ENCODE measurements around the gene MED14.
"Not testable (repeated sequence)": the region's sequence is repeated elsewhere in the genome, so short reads cannot be mapped to it uniquely, and the experiment has no call there.

Gene MED14

DNA sequence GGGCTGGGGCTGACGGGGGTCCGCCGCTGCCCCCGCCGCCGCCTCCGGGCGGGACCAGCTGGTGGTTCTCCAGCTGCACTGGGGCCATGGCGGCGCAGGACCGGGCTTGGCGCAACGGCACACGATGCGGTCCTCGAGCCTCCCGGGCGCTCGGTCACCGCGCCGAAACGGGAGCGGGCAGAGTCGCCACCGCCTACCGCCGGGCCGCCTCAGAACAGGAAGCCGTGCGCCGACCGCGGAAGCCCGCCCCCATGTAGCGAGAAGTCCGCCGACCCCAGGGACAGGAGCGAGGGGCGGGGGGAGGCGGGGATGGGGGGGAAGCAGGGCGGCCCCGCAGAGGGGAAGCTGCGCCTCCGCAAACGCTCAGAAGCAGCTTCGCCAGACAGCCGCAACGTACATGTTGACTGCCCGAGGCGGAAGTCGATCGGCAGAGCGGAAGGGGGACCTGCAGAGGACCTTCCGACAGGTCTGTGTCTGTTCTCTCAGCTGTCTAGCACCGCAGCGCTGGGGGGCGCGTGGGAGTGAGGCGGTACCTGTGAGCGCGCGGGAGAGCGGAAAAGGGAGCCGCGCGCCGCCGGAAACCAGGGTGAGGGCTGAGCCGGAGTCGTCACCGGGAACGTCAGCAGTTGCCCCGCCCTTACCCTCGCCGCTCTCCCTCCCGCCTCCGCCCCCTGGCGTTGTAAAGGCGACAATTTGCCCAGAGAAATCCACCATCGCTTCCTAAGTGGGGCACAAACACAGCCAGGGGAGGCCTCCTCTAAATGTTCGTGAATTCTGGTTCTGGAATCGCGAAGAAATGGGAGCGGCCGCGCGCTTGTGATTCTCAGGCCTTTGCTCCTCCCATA, at the start of gene MED14:
MED14 (minus strand) TSS at position 218 of the 845 bp plus-strand sequence; CDS start at position 88, 130 bp downstream.
- DNase-seq (ENCODE audit: low spot score), result peak; percentile 85

DNA sequence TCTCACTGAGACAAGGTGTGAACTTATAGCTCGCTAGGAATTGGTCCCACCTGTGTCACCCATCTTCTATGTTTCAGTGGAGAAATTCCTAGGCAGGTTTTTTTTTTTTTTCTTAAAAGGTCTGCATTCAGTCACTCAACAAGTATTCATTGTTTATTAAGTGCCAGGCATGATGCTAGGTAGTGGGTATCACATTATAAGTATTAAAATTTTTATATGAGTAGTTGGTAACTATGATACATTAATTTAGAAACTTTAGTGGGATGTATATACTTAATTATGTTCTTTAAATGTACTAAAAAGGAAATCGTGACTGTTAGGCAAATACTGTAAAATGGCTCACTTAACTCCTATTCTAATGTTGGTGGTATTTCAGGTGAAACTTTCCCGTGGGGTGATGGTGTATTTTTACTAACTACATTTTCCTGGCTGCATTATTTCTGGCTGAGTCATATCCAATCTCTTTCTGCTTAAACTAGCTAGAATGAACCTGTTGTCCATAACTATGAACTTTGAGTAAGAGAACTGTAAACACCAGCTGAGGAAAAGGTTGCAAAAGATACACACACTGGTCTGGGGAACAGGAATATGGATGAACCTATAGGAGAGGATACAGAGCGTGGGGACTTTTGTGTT, 49.3 kb upstream of the MED14 start:
- DNase-seq (ENCODE audit: low spot score), result no peak

DNA sequence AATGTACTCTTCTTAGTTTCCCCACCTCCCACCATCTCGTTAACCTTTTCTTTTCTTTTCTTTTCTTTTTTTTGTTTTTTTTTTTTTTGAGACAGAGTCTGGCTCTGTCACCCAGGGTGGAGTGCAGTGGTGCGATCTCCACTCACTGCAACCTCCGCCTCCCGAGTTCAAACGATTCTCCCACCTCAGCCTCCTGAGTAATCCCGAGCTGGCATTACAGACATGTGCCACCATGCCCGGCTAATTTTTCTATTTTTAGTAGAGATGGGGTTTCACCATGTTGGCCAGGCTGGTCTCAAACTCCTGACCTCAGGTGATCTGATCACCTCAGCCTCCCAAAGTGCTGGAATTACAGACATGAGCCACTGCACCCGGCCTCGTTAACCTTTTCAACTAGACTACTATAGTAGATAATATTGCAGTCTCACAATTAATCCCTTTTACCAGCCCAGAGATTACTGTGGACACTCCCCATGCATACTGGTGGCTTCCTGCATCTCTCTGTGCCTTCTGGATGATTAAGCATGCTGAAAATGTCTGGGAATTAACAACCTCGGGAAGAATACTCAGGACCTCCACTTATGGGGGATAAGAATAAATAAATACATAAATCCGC, 47.4 kb upstream of the MED14 start:
- not testable (repeated sequence) for DNase-seq (ENCODE audit: low spot score)

DNA sequence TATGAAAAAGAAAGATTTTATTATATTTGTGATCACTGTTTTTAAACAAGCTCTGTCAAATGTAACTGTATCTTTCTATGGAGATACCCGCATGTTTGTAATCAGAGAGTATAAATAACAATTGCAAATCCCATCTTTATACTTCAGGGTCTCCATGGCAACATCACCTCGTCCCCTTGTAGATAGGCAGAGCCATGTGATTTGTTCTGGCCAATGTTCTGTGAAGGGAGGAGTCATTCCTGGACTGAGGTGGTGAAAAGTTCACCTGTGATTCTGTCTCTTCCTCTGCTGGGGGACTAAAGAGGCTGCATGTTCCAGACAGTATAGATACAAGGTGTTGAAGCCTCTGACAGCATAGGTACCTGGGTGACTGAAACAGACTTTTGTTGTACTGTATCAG, 45.6 kb upstream of the MED14 start:
- no peak for DNase-seq (ENCODE audit: low spot score)

DNA sequence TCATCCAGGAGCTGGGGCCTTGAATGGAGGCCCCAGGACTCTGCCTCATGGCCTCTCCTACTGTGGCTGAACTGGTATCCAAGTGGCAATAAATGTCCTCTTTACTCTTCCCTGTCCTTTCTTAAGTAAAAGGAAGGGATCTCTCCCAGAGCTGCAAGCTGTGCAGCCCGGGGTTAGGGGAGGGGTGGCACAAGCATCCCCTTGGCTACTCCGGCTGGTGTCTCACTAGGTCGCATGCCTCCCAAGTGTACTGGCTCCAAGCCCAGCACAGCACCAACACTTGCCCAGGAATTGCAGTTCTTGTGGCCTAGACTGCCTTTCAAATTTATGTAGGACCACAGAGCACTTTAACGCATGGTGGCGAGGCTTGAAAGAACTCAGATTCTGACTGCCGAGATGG, 44.7 kb upstream of the MED14 start:
- DNase-seq (ENCODE audit: low spot score), result no peak

DNA sequence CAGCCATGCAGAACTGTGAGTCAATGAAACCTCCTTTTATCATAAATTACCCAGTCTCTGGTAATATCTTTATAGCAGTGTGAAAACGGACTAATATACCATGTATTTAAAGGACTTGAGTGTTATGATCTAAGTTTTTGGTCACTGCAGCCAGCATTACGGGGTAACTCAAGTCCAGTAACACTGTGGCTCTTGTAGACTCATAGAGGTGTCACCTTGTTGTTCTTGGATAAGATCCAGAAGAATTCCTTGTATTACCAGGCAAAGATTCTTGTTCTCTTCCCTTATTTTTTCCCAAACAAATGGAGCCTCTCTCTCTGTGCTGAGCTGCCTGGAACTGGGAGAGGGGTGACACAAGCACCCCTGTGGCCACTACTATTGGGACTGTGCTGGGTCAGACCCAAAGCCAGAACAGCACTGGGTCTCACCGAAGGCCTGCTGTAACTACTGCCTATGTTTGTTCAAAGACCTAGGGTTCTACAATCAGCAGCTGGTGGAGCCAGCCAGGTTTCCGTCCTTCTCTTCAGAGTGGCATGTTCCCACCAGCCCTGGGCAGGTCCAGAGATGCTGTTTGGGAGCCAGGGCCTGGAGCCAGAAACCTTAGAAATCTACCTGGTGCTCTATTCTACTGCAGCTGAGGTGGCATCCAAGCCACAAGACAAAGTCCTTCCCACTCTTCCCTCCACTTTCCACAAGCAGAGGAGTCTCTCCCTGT, 43.7 kb upstream of the MED14 start:
- no peak for DNase-seq (ENCODE audit: low spot score)

DNA sequence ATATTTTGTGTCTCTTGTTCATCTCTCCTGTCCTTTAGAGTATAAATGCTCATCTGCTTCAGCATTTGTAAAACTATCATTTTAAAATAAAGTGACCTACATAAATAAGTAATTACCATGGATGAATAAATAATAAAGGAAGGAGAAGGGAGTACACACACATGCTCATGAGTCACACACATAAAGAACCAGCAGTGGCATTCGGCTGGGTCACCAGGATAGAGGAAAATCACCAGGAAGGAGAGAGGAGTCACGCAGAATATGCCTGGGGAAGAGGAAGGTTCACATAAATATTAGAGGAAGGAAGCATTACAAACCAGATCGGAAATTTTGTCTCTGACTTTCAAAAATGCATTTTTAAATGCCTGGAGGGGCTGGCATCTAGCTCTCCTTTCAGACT, 38.5 kb upstream of the MED14 start:
- DNase-seq (ENCODE audit: low spot score), result peak; percentile 27

DNA sequence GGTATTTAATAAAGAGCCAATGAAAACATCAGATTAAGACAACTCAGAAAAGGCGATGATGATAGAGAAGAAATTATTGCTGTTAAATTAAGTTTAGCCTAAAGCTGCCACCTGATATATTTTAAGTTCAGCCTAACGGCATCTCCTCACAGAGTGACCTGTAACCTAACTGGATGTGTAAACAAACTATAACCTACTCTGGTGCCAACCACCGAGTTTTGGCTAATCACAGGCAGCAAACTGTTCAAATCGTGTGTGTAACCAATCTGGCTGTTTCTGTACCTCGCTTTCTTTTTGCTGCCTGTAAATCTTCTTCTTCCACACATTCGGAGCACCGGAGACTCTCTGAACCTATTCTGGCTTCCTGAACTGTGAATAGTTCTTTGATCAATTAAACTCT, 37.8 kb upstream of the MED14 start:
- DNase-seq (ENCODE audit: low spot score), result no peak

DNA sequence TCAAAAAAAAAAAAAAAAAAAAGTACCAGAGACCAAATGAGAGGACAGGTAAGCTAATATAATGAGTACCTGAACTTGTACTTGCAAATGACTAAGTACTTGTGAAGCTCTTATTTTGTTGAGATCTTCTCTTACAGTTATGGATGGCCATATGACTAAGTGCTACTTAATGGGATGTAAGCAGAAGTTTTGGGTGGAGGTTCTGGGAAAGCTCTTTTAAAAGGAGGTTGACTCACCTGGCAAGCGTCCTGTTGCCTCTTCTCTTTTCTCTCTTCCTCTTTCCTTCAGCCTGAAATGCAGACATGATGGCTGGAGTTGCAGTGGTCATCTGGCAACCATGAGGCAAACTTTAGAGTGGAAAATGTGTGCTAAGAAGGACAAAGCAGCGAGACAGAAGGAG, 36.9 kb upstream of the MED14 start:
- peak; percentile 21 for DNase-seq (ENCODE audit: low spot score)

DNA sequence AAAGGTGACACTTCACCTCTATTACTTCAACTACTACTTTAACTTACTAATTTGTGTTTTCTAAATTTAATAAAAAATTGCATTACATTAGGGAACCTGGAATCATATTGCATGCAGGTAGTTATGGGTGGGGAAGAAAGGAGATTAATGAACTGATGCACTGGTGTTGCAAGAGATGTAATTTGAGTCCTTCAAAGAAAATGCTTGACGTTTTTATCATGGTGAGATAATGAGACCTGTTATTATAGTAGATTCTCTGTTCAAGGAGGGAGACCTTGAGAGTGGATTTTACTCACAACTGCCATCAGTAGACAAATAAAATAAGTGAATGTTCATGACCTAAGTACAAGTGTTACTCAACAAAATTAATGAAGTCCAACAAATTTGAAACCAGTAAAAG, 26.4 kb upstream of the MED14 start:
- DNase-seq (ENCODE audit: low spot score), result no peak

DNA sequence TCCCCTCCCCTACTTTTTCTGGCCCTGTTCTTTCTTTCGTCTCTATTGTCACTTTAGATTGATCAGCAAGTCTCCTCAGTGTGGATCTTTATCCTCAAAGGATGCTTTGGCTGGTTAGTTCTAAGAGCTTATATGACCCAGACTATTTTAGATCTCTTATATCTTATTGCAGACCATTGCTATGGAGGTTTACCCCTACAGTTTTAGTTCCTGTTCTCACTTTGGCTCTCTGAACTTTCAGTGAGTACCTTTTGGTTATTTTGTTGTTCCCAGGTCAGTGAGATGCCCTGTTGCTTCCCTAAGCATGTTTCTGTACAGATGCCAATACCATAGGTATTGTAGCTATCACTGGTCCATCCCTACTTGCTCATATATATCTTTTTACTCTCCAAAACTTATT, 24.0 kb upstream of the MED14 start:
- DNase-seq (ENCODE audit: low spot score), result no peak

DNA sequence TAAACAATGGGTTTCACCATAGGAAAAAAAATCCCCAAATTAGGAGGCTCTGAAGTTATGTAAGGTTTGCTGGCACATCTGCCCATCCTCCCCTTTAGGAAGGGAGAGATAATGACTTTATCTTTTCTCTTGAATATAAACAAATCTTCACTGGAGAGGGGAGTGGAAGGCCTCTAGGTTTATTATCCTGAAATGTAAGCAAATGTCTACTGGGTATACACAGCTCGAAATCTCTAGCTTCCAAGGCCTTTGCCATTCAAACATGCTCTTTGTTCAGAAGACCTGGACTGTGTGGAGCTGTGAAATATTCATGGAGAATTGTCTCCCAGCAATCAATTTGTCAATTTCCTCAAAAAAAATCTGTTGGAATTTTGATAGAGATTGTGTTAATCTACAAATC, 21.7 kb upstream of the MED14 start:
- no peak for DNase-seq (ENCODE audit: low spot score)

DNA sequence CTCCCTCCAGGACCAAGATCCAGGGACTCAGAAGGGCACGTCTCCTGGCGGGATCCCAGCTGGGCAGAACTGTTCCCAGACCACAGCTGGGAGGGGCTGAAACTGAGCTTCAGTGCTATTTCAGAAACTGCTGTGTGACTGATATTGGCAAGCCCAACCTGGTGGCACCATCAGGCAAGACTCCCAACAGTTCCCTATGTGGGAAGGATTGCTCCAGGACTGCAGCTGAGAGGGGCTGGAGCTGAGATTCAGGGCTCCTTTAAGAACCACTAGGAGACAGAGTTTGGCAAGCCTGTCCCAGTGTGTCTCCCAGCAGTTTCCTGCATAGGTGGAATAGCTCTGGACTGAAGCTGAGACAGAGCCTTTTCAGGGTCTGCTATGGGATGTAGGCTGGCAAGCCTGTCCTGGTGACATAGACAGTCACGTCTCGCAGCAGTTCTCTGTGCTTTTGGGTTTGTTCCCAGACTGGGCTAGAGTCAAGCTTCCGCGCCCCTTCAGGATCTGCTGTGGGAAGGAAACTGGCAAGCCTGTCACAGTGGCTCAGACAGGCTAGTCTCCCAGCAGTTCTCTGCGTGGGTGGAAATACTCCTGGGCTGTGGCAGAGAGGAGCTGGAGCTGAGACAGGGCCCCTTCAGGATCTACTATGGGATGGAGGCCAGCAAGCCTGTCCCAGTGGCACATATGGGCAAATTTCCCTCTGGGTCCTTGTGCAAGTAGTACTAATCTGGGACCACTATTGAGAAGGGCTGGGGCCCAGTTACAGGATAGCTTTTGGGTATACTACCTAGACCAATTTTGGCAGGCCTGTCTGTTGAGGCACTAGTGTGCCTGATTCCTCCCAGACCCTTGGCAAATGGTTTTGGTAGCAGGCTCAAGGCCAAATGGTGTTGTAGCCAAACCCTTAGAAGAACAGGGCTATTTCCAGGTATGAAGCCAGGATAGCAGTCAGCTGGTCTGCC, 20.2 kb upstream of the MED14 start:
- peak; percentile 55 for DNase-seq (ENCODE audit: low spot score)

DNA sequence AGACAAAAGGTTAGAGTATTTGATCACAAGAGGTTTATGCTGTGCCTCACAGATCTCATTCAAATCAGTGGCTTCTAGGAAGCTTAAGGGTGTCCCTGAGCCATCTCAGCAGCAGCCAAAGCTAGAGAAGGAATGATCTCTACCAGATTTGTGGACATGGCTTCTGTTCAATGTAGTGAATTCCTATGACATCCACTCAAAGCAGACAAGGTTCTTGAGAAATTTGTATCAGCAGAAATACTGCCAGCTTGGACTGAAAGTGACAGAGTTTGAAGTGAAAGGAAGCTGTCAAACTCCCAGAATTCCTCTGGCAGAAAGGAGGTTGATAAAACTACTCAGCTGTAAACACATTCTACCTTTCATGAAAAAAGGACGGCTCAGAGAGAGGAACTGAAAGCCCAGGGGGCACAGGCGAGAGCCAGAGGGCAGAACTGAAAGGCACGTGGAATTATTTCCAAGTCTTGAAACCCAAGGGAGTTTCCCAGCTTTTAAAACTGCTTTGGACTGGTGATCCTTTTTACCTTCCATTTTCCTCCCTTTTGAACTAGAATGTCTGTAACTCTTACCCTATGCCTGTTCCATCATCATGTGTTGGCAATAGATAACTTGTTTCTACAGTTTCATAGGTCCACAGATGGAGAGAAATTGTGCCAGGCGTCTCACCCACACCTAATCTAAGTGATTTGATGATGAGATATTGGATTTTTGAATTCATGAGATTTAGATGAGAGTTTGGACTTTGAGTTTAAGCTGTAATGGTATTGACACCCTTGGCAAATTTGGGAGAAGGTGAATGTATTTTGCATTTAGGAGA, 14.5 kb upstream of the MED14 start:
- peak; percentile 9 for DNase-seq (ENCODE audit: low spot score)

DNA sequence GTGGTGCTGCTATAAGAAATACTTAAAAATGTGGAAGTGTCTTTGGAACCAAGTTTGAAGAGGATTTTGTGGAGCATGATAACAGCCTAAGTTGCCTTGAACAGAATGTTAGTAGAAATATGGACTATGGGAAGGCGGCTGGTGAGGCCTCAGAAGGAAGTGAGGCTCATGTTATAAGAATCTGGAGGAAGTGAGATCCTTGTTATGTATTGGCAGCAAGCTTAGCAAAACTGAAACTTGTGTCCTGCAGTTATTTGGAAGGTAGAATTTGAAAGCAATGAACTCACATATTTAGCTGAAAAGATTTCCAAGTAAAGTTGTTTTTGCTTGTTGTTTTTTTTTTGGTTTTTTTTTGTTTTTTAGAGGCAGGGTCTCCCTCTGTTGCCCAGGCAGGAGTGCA, 13.6 kb upstream of the MED14 start:
- DNase-seq (ENCODE audit: low spot score), result no peak

DNA sequence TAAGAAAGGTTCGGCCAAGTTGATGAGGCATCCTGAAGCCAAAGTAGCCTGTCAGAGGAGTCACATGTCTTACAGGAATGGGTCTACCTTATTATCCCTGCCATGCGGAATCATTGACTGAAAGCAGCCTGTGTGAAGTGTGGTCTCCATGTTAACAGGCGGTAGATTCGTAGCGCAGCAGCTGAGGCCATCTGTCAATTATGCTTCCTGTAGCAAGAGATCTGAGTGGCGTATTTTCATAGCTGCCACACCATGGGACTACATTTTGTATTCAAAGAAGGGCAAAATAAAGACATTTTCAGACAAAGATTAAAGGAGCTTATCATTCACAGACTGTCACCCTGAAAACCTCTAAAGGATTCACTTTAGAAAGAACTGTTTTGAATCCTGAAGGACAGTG, 11.2 kb upstream of the MED14 start:
- no peak for DNase-seq (ENCODE audit: low spot score)

DNA sequence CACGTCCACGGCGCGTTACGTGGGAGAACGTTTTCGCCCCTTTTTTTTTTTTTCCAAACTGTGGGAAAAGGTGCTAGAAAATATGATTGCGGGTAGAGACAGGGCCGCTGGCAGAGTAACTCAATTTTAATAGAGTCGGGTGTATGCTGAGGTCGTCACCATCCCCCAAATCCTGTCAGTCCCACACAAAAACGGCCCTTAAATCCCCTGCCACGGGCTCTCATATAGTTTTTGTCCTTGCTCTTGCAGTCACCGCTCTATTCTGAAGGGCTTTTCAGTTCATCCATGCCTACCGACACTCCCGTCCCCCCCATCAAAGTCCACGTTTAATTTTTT, 796 bp upstream of the MED14 start:
- no peak for DNase-seq (ENCODE audit: low spot score)

DNA sequence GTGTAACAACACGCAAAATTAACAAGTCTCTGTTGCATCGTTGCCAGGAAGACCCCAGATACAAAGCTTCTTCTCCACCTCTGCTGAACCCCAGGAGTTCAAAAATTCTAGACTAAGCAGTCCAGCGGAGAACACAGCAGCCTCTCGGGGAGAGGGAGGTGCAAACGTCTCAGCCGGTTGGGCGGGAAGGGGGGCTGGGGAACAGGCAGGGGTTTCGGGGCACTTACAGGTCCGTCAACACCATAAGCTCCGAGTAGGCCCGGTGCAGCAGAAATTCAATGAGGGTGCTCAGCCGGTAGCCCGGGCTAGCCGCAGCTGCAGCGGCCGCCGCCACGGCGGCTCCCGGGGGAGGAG, 394 bp downstream of the MED14 start:
- no peak for DNase-seq (ENCODE audit: low spot score)

DNA sequence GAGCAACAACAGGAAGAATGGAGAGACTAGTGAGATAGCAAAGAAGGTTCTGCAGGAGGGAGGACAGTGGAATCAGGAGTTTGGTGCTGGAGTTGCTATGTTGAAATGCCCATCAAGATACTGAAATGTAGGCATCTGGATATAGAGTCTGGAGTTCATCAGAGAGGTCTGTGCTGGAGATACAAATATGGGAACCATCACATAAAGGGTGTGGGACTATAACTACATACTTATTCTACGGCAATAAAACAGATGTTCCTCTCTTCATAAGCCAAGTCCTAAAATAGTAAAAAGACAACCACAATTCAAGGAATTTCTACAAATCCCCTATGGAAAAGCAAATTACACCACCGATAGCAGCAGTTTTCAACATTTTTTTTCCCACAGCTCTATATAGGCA, 1.6 kb downstream of the MED14 start:
- no peak for DNase-seq (ENCODE audit: low spot score)

DNA sequence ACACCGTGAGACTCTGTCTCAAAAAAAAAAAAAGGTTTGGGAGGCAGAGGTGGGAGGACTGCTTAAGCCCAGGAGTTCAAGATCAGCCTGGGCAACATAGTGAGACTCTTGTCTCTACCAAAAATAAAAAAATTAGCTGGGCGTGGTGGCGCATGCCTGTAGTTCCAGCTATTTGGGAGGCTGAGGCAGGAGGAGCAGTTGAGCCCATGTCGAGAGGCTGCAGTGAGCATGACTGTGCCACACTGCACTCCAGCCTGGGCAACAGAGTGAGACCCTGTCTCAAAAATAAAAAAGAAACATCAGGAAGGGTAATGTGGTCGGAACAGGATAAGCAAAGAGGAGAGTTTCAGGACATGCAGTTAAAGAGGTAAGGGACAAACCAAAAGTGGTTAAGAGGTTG, 2.8 kb downstream of the MED14 start:
- DNase-seq (ENCODE audit: low spot score), result not testable (repeated sequence)

Measured in GM03348 (cell line).